Tibial nerve (tissue), 4 donors: Measurements from ENCODE around the gene CHST4. TPM values are rescaled to one million over a fixed set of nuclear protein-coding genes. Genes with fewer than 3 reads are reported as not detected.

ENCODE experiments used
- DNase-seq, 2 donors: peaks; one replicate each; pipeline ENCODE4 v3.0.0-alpha.2; 2019; ENCODE audit warnings: low spot score in 2 of 2
- H3K27ac ChIP-seq, 4 donors: fragments of 200-600 bp; sonication (generic) in 3 of 4; one replicate each; pipeline ENCODE4 v1.5.1; 2017 to 2019; ENCODE audit warnings: mild to moderate bottlenecking in 1 of 4
- H3K27me3 ChIP-seq, 2 donors: fragments of 200-600 bp; sonication (generic) in 1 of 2; one replicate each; pipeline versions ENCODE4 v1.5.1 to v1.6.0; 2017 to 2019
- H3K36me3 ChIP-seq, 3 donors: fragments of 200-600 bp; sonication (generic); one replicate each; pipeline ENCODE4 v1.5.1; 2018 to 2019
- H3K4me1 ChIP-seq, 4 donors: fragments of 200-600 bp; sonication (generic) in 3 of 4; one replicate each; pipeline ENCODE4 v1.5.1; 2017 to 2019
- H3K4me3 ChIP-seq, 4 donors: fragments of 200-600 bp; sonication (generic) in 3 of 4; one replicate each; pipeline ENCODE4 v1.5.1; 2017 to 2019; ENCODE audit warnings: mild to moderate bottlenecking in 1 of 4, moderate library complexity in 1 of 4
- H3K9me3 ChIP-seq, 4 donors: fragments of 200-600 bp; sonication (generic) in 3 of 4; one replicate each; pipeline ENCODE4 v1.5.1; 2017 to 2019
- EP300 ChIP-seq, 2 donors: sonication (generic); formaldehyde crosslinking; IDR thresholded peaks; one replicate each; pipeline ENCODE4 v1.6.1; 2017; ENCODE audit warnings: antibody characterized with exemption in 2 of 2, mild to moderate bottlenecking in 1 of 2
- POLR2A ChIP-seq, 2 donors: fragments of 450-650 bp; IDR thresholded peaks; one replicate each; pipeline ENCODE4 v1.6.1; 2017; ENCODE audit warnings: antibody characterized with exemption in 2 of 2, mild to moderate bottlenecking in 2 of 2, moderate library complexity in 2 of 2
- WGBS, 2 donors: methylation state at CpG; one replicate each; pipeline ENCODE4 v1.1.5; 2018; 5-methylcytosine and 5-hydroxymethylcytosine counted together
- total RNA-seq, 4 donors: library from RNA; depleted of rRNA; stranded (reverse); fragments of >200 nt; gene quantifications; one replicate each; pipeline ENCODE4 v1.1.0, GENCODE V29; 2016
- TF ChIP-seq, protein P1 (sequence below), 5 experiments: fragments of 200-600 bp in 3 of 5; fragments of 450-650 bp in 2 of 5; sonication (generic) in 3 of 5; IDR thresholded peaks; one replicate each; pipeline ENCODE4 v1.5.1; 2016 to 2019; ENCODE audit warnings: antibody characterized with exemption in 5 of 5, mild to moderate bottlenecking in 3 of 5, moderate library complexity in 2 of 5

Gene CHST4
- total RNA-seq, 4 donors from 2014 or later: not detected

DNA sequence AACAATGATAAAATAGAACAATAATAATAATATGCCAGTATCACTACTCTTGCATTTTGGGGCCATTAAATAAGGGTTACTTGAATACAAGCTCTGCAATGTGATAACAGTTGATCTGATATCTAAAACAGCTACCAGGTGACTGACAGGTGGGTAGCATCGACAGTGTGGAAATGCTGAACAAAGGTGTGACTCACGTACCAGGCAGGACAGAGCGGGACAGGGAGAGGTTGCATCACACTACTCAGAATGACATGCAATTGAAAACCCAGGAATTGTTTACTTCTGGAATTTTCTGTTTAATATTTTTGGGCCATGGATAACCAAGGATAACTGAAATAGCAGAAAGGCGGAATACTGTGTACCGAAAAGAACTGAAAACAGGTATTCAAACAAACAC lies 21.3 kb upstream of the CHST4 start:
- 84 to 85% methylated on average over 5 of the region's 5 CpGs for WGBS, 2 donors
- no peak for DNase-seq
- H3K4me3 ChIP-seq: no peak overlapping the region
- TF ChIP-seq EP300 (IDR thresholded peaks at IDR 0.05) (no peak), POLR2A (IDR thresholded peaks at IDR 0.05) (no peak)
- TF ChIP-seq, protein P1, sequence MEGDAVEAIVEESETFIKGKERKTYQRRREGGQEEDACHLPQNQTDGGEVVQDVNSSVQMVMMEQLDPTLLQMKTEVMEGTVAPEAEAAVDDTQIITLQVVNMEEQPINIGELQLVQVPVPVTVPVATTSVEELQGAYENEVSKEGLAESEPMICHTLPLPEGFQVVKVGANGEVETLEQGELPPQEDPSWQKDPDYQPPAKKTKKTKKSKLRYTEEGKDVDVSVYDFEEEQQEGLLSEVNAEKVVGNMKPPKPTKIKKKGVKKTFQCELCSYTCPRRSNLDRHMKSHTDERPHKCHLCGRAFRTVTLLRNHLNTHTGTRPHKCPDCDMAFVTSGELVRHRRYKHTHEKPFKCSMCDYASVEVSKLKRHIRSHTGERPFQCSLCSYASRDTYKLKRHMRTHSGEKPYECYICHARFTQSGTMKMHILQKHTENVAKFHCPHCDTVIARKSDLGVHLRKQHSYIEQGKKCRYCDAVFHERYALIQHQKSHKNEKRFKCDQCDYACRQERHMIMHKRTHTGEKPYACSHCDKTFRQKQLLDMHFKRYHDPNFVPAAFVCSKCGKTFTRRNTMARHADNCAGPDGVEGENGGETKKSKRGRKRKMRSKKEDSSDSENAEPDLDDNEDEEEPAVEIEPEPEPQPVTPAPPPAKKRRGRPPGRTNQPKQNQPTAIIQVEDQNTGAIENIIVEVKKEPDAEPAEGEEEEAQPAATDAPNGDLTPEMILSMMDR (IDR thresholded peaks at IDR 0.05): no peak
- no peaks in the 10 kb centered on the region for H3K27me3 ChIP-seq
- no peaks in the 10 kb centered on the region for H3K4me1 ChIP-seq
- H3K27ac ChIP-seq: no peak overlapping the region
- H3K36me3 ChIP-seq: no peaks in the 10 kb centered on the region
- no peaks in the 10 kb centered on the region for H3K9me3 ChIP-seq

- TF ChIP-seq, protein P1 (IDR thresholded peaks at IDR 0.05): no peak
- TF ChIP-seq EP300 (IDR thresholded peaks at IDR 0.05) (no peak), POLR2A (IDR thresholded peaks at IDR 0.05) (no peak)
- WGBS, 2 donors: 67 to 68% methylated on average over 1 of the region's 1 CpG
- Histone ChIP-seq H3K9me3 (peaks cover 0 to 10% (median 0%) of the 10 kb centered on the region in 4 donors), H3K27ac (no peak overlapping the region), H3K4me1 (no peaks in the 10 kb centered on the region), H3K4me3 (no peak overlapping the region), H3K36me3 (no peaks in the 10 kb centered on the region), H3K27me3 (no peaks in the 10 kb centered on the region)
- DNase-seq: no peak
Observed at GRCh38 chr16:71507061-71507460, 19.2 kb upstream of the CHST4 start.

GRCh38 chr16:71513302-71513701 lies 12.9 kb upstream of the CHST4 start:
- Histone ChIP-seq H3K27me3 (no peaks in the 10 kb centered on the region), H3K4me3 (no peak overlapping the region), H3K9me3 (peaks cover 0 to 10% (median 0%) of the 10 kb centered on the region in 4 donors), H3K4me1 (no peaks in the 10 kb centered on the region), H3K27ac (no peak overlapping the region), H3K36me3 (no peaks in the 10 kb centered on the region)
- 0% methylated on average over 1 of the region's 1 CpG for WGBS, 2 donors
- no peak for TF ChIP-seq POLR2A (IDR thresholded peaks at IDR 0.05)
- TF ChIP-seq EP300 (IDR thresholded peaks at IDR 0.05): no peak
- TF ChIP-seq, protein P1 (IDR thresholded peaks at IDR 0.05): no peak
- no peak for DNase-seq

DNA sequence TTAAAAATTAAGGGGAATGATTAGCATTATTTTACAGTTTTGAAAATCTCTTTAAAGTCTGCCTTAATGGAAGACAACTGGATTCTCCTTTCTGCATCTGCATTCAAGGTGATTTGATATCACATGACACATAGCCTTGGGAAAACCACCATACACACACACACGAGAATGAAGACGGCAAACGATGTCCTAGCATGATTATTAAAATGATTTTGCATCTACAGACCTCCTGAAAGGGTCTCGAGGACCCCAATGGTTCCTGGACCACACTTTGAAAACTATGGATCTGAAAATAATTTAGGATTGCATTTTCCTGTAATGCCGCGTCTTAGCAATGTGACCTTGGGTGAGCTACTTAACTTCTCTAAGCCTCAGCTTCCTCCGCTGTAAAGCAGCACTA lies 11.8 kb upstream of the CHST4 start:
- Histone ChIP-seq H3K4me1 (no peaks in the 10 kb centered on the region), H3K36me3 (no peaks in the 10 kb centered on the region), H3K4me3 (no peak overlapping the region), H3K27me3 (no peaks in the 10 kb centered on the region), H3K9me3 (peaks cover 0 to 10% (median 0%) of the 10 kb centered on the region in 4 donors), H3K27ac (no peak overlapping the region)
- DNase-seq: no peak
- no peak for TF ChIP-seq POLR2A (IDR thresholded peaks at IDR 0.05)
- TF ChIP-seq EP300 (IDR thresholded peaks at IDR 0.05): no peak
- TF ChIP-seq, protein P1 (IDR thresholded peaks at IDR 0.05): no peak
- WGBS, 2 donors: 87 to 88% methylated on average over 7 of the region's 7 CpGs

DNA sequence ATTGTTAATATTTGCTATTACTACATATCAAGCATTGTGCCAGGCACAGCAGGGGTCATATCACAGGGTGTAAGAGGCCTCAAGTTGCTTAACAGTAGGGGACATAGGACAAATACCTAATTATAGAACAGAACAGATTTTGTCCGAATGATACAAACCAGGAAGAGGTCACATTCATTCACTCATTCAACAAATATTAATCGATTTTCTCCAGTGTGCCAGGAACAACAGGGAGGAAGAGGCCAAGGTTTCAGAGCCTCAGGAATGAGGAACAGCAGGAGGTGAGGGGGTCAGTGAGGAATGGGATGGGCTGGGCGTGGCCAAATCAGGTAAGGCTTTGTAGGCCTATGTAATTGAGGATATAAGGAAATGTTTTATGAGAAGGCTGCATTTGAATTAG lies 11.2 kb upstream of the CHST4 start:
- no peak for TF ChIP-seq POLR2A (IDR thresholded peaks at IDR 0.05)
- TF ChIP-seq, protein P1 (IDR thresholded peaks at IDR 0.05): no peak
- TF ChIP-seq EP300 (IDR thresholded peaks at IDR 0.05): no peak
- DNase-seq: no peak

More for the DNA sequence above, 11.2 kb upstream of the CHST4 start:
- Histone ChIP-seq H3K4me1 (no peaks in the 10 kb centered on the region), H3K27me3 (no peaks in the 10 kb centered on the region), H3K9me3 (peaks cover 0 to 10% (median 0%) of the 10 kb centered on the region in 4 donors), H3K4me3 (no peak overlapping the region), H3K36me3 (no peaks in the 10 kb centered on the region), H3K27ac (no peak overlapping the region)
- 72% methylated on average over 3 of the region's 3 CpGs for WGBS, 2 donors
